GM21619 (cell line): ENCODE results near the gene TTC29.
"Not testable (repeated sequence)": the region's sequence is repeated elsewhere in the genome, so short reads cannot be mapped to it uniquely, and the experiment has no call there.

Experiments used
- ATAC-seq: cut with Tn5 transposase; IDR thresholded peaks from one replicate; pipeline ENCODE4 v1.9.1; 2021; ENCODE audit not compliant: unreplicated experiment

The TTC29 gene

DNA sequence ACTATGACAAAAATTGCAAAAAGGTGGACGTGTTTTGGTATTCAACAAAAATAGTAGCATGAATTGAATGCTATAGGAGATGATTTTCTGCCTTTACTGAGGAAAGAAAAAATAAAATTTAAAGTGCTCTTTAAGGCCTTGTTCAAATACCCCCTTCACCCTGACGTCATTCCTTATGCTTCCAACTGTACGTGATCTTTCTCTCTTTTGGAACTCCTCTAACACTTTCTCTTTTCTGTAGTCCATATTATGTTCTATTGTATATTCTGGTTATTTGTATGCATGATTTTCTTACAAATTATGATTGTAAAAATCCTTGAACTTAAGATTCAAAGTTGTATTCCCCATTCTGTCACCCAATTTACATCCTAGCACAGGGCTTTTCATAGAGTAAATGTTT, 206.5 kb downstream of the TTC29 start:
- no peak for ATAC-seq

DNA sequence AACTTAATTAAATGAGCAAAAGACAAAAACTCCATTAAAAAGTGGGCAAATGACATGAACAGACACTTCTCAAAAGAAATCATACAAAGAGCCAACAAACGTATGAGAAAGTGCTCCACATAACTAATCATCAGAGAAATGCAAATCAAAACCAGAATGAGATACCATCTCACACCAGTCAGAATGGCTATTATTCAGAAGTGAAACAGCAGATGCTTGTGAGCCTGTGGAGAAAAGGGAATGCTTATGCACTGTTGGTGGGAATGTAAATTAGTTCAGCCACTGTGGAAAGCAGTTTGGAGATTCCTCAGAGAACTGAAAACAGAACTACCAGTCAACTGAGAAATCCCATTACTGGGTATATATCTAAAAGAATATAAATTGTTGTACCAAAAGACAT, 222.1 kb downstream of the TTC29 start:
- ATAC-seq = not testable (repeated sequence)

DNA sequence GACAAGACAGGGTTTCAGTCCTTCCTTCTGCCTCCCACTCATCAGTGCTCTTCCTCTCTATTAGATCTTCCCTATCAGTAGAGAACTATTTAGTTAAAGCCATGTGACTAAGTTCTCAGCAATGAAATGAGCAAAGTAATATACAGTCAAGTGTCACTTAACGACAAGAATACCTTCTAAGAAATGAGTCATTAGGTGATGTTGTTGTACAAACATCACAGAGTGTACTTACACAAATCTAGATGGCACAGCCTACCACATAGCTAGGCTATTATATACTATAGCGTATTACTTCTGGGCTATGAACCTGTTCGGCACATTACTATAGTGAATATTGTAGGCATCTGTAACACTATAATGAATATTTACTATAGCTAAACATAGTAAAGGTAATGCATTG, 235.7 kb downstream of the TTC29 start:
- no peak for ATAC-seq

- no peak for ATAC-seq
These were observed 245.8 kb downstream of the TTC29 start for GRCh38 chr4:146699910-146700309.

GRCh38 chr4:146674829-146675570, 270.7 kb downstream of the TTC29 start:
- ATAC-seq = no peak

- ATAC-seq = not testable (repeated sequence)
These were observed 281.7 kb downstream of the TTC29 start for GRCh38 chr4:146663968-146664311.

- no peak for ATAC-seq
These were observed 284.3 kb downstream of the TTC29 start for GRCh38 chr4:146661367-146661766.
